GM21825 (cell line): ENCODE results near the gene KDM5A.
"Not testable (repeated sequence)": the region's sequence is repeated elsewhere in the genome, so short reads cannot be mapped to it uniquely, and the experiment has no call there.

Experiments
- ATAC-seq: cut with Tn5 transposase; IDR thresholded peaks from one replicate; pipeline ENCODE4 v1.9.1; 2021; ENCODE audit warnings: mild to moderate bottlenecking, moderate library complexity; ENCODE audit not compliant: unreplicated experiment

The KDM5A gene

GRCh38 chr12:334125-334524, 55.0 kb downstream of the KDM5A start:
- no peak for ATAC-seq

- no peak for ATAC-seq
These were observed 56.4 kb downstream of the KDM5A start for GRCh38 chr12:332581-333205.

DNA sequence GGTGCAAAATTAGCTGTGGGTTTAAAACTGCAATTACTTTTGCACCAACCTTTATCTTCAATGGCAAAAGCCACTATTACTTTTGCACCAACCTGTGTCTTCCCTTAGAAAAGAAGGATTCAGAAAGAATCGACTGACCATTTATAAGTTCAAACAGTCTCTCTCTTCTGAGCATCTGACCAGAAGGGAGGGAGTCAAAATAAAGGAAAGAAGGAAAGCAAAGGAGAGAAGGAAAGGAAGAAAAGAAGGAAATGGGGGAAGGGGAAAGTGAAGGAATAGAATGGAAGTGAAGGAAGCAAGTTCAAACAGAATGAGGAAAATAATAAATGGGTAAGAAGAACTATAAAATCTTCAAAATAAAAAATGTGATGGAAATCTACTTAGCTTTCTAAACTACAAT, 57.8 kb downstream of the KDM5A start:
- ATAC-seq = no peak

DNA sequence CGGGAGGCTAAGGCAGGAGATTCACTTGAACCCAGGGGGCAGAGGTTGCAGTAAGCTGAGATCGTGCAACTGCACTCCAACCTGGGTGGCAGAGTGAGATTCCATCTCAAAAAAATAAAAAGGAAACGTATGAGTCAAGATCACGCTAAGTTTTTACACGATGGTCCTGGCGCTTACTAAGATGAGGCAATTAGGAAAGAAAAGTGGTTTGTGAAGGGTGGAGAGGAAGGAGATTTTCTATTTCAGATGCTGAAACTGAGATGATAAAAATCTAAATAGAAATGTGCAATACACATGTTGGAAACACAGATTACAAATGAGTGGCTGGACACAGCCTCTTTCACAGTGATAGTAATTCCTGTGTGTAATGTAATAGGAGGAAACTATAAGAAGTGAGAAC, 63.2 kb downstream of the KDM5A start:
- no peak for ATAC-seq

GRCh38 chr12:323507-323906, 65.6 kb downstream of the KDM5A start:
- ATAC-seq = no peak

GRCh38 chr12:321606-322326, 67.4 kb downstream of the KDM5A start:
- ATAC-seq = no peak

- ATAC-seq = no peak
These were observed 70.2 kb downstream of the KDM5A start for GRCh38 chr12:318759-319515.

- ATAC-seq = no peak
These were observed 80.6 kb downstream of the KDM5A start for GRCh38 chr12:308511-308910.

GRCh38 chr12:307406-307805, 81.7 kb downstream of the KDM5A start:
- no peak for ATAC-seq

GRCh38 chr12:304805-305204, 84.3 kb downstream of the KDM5A start:
- no peak for ATAC-seq

DNA sequence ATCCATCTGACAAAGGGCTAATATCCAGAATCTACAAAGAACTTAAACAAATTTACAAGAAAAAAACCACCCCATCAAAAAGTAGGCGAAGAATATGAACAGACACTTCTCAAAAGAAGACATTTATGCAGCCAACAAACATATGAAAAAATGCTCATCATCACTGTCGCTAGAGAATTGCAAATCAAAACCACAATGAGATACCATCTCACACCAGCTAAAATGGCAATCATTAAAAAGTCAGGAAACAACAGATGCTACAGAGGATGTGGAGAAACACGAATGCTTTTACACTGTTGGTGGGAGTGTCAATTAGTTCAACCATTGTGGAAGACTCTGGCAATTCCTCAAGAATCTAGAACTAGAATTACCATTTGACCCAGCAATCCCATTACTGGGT, 86.4 kb downstream of the KDM5A start:
- not testable (repeated sequence) for ATAC-seq

GRCh38 chr12:300166-300565, 89.0 kb downstream of the KDM5A start:
- ATAC-seq = not testable (repeated sequence)

GRCh38 chr12:299511-299910, 89.6 kb downstream of the KDM5A start:
- ATAC-seq = not testable (repeated sequence)

DNA sequence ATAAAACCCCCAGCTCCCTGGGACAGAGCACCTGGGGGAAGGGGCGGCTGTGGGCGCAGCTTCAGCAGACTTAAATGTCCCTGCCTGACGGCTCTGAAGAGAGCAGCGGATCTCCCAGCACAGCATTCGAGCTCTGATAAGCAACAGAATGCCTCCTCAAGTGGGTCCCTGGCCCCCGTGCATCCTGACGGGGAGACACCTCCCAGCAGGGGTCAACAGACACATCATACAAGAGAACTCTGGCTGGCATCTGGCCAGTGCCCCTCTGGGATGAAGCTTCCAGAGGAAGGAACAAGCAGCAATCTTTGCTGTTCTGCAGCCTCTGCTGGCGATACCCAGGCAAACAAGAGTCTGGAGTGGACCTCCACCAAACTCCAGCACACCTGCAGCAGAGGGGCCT, 91.1 kb downstream of the KDM5A start:
- not testable (repeated sequence) for ATAC-seq

DNA sequence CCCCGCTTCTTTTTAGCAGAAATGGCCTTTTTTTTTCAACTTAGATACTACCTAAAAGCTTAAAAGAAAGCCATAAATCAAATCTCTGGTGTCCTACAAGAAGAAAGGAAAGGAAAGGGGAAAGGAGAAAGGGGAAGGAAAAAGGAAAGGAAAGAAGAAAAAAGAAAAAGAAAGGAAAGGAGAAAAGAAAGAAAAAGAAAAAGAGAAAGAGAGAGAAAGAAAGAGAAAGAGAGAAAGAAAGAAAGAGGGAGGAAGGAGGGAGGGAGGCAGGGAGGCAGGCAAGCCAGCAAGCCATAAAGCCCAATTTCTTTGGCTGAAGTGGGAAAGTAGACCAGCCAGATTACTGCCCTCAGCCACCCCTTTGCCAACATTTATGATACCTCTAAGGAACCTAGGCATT, 94.0 kb downstream of the KDM5A start:
- ATAC-seq = no peak

- ATAC-seq = no peak
These were observed 95.9 kb downstream of the KDM5A start for GRCh38 chr12:293199-293598.

- no peak for ATAC-seq
These were observed 96.9 kb downstream of the KDM5A start for GRCh38 chr12:292186-292585.

DNA sequence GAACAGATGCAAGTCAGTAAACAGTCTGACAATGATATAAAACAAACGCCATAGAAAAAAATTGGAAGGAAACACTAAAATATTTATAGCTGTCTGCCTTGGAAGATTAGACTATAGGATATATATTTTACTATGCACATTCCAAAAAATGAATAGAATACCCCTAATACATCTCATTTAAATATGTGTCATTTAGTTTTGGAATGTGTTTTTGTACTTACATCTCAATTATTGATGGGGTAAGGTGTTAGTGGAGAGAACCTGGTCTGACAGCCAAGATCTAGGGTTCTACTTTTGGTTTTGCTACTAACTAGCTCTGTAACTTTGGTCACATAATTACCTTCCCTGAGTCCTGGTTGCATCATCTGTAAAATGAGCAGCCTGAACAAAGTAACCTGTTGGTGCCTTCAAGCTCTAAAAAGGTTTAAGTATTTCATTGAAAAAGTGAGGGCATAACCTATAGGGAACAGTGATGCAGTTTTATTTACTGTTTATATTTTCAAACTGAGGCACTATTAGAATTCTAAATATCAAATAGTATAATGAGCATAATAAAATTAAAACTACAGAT, 97.9 kb downstream of the KDM5A start:
- ATAC-seq = no peak

DNA sequence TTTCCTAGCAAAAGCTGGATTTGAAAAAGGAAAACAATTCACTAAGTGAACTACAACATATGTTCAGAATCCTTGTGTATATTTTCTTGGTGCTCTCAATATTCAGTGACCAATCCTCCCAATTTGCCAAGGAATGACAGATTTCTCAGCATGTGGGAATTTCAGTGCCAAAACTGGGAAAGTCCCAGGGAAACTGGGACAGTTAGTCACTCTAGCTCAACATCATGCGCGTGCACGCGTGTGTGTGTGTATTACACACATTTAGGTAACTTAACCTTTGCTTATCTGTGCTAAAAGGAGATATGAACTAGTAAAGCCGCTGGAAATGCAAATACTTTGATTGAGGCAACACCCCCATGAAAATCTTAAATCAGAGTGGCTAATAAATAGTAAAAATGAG, 100.4 kb downstream of the KDM5A start:
- no peak for ATAC-seq

GRCh38 chr12:286531-287300, 102.4 kb downstream of the KDM5A start:
- no peak for ATAC-seq

DNA sequence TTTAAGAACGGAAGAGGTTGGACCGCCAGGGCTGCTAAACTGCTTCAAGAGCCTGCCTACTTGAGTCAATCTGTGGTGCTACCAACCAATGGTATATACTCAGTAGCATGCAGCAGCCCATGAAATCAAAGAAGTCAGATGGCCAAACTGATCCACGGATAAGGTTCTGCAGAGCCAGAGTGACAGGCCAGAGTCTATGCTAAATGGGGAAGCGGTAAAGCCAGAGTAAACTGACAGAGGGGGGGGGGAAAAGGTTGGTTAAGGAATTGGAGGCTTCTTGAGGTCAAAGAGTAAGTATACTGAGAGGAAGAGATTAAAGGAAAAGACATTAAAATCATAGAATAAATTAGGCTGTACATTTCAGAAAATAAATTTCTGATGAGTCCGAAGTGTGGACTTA, 111.1 kb downstream of the KDM5A start:
- ATAC-seq = no peak
